SW480 (cell line): ENCODE measurements around the gene ADGRL3.
"Not testable (repeated sequence)": the region's sequence is repeated elsewhere in the genome, so short reads cannot be mapped to it uniquely, and the experiment has no call there.

ENCODE experiments used
- DNase-seq: peaks from one replicate; pipeline ENCODE4 v3.0.0-alpha.2; 2016; ENCODE audit warnings: low spot score

The ADGRL3 gene

DNA sequence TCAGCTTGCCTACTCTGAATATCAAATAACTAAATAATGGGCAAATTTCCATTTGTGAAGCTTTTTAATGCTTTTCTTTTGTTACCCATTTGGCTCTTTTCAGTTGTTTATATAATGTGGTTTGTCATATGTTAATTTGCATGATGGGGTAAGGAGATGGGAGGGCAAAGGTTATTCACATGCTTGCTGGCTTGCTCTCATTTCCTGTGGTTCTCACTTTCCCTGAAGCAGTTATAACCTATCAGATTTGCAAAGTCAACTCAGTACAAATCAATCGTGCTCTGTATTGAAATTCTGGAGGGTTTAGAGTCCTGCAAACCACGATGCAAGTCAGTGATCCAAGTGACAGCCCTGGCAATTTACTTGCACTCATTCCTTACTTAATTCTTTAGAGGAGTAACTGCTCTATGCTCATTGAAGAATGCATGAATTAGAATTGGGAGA is 711.2 kb downstream of the ADGRL3 start:
- DNase-seq: no peak

GRCh38 chr4:61913619-61914018 is 713.5 kb downstream of the ADGRL3 start:
- DNase-seq: no peak

- DNase-seq: no peak
Measured at GRCh38 chr4:61915501-61915900, 715.4 kb downstream of the ADGRL3 start.

GRCh38 chr4:61918507-61918906 is 718.4 kb downstream of the ADGRL3 start:
- DNase-seq: no peak

DNA sequence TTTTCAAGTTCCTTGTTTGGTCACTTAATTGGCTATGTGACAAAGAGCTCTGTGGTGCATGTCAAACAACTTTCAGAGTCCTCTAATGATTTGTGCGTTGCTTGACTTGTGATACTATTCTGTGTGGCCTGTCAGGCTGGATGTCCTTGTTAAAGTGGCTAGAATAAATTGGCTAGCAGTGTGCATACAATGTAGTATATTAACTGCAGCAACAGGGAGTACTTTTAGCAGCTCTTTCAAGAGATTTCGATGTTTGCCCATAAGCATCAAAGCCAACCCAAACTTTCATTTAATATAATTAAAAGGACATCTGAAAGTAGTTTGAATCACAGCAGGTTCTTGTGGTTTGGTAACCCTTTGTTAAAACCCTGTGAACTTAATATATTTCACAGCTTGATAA is 718.9 kb downstream of the ADGRL3 start:
- no peak for DNase-seq

- DNase-seq: no peak
Measured at GRCh38 chr4:61919561-61919960, 719.4 kb downstream of the ADGRL3 start.

DNA sequence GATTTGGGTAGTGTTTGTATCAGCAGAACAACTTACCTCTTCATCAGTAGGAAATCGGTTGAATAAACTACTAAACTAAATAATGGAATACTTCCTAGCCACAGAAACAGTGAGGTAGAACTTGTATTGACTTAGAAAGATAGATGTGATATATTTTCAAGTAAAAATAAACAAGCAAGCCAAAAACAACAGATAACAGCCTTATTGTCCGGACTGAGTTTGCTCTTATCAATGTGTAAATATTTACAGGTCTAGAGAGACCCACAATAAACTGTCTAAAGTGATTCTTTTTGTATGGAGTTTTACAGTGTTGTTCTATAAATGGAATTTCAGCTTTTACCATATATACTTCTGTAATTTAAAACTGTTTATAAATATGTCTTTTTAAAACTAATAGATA is 721.8 kb downstream of the ADGRL3 start:
- DNase-seq: no peak

DNA sequence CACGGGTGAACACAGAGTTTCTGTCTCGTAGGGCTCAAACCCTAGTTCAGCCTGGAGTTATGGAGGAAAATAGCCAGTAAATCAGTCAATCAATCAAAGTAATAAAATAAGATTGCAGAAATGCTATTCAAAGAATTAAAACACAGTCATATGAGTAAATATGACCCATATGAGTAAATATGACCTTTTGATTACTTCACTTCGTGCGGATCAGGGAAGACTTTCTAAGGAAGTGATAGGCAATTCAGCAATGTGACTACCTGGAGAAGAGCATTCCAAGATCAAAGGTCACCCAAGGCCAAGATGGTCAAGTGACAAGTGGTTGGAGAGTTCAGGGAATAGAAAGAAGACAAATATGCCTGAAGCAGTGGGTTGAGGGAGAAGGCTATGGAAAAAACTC is 722.6 kb downstream of the ADGRL3 start:
- DNase-seq: no peak

GRCh38 chr4:61923179-61923578 is 723.1 kb downstream of the ADGRL3 start:
- DNase-seq: no peak

DNA sequence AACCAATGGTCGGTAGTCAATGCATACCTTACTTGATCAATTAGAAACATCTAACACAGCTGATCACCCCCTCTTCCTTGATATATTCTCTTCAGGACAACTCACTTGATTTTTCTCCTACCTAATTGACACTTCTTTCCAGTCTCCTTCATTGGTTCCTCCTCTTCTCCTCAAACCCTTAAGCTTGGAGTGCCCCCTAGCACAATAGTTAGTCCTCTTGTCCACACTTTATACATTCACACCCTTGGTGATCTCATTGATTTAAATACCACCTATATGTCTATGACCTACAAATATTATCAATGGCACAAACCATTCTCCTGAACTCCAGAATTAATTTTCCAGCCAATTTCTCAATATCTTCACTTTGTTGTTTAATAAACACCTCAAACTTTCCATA is 724.0 kb downstream of the ADGRL3 start:
- DNase-seq: no peak

- no peak for DNase-seq
Measured at GRCh38 chr4:61933527-61933926, 733.4 kb downstream of the ADGRL3 start.

DNA sequence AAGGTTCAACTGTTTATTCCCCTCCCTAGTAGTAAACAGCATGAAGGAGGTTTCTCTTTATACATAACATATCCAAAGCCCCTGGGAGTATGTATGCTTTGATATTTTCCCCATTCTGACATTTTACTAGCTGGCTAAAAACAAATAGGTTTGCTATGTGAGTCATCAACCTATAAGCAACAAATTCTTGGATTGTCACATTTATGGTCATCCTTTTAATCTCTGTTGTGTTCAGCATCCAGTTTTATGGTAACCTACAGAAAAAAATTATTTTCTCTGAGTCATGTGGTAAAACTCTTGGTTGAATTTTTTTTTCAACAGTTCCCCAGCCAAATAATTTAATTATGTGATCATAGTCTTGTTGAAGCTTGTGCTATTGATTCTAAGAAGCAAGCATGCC is 734.1 kb downstream of the ADGRL3 start:
- DNase-seq: no peak

GRCh38 chr4:61938250-61938846 is 738.2 kb downstream of the ADGRL3 start:
- no peak for DNase-seq

DNA sequence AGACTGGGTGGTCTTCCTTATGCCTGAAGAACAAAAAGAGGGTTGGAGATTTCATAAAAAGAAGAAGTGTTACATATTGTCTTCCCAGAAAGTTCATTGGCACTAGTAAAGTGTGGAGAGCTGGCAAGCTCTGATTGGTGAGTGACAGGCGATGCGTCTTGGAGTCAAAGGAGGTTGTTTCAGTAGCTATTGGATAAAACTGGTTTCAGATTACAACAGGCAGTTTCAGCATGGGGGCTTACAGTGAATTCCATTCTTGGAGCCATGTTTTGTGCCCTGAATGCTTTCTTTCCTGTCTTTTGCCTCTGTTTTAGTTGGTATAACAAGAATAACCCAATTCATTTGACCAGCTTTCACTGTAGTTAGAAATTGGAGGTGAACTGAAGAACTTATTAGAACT is 750.5 kb downstream of the ADGRL3 start:
- no peak for DNase-seq

- DNase-seq: no peak
Measured at GRCh38 chr4:61953386-61953785, 753.3 kb downstream of the ADGRL3 start.

DNA sequence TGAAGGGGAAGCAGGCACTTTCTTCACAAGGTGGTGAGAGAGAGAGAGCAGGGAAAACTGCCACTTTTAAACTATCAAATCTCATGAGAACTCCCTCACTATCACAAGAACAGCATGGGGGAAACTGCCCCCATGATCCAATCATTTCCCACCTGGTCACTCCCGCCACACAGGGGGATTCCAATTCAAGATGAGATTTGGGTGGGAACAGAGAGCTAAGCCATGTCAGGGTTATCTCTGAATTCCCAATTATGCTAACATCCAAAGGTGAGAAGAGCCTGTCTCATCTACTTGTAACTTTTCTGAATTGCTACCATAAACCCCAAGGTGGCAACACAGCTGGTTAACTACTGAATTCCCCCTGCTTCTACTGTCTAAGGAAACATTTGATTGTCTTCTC is 758.5 kb downstream of the ADGRL3 start:
- DNase-seq: no peak

- no peak for DNase-seq
Measured at GRCh38 chr4:61959087-61959486, 759.0 kb downstream of the ADGRL3 start.

DNA sequence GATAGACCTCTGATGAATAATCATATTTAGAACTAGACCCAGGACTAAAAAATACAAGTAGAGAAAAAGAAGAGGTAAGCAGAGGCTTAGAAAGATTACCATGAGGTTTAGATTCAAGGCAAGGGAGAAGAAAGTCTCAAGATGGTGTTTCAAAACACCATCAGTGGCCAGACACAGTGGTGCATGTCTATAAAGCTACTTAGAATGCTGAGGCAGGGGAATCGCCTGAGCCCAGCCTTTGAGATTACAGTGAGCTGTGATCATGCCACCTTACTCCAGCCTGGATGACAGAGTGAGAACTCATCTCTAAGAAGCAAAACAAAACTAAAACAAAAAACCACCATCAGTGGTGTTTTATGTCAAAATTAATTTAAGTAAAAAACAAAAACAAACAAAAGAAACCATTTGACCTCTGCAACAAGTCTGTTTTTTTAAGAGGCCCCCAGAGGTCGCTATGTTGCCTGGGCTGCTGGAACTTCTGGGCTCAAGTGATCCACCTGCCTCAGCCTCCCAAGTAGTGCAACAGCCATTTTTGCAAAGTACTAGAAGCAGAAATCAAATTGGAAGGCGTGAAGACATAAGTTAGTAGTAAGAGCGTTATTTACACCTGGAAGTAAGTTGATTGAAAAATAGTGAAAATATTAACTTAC is 784.3 kb downstream of the ADGRL3 start:
- DNase-seq: no peak

GRCh38 chr4:61985426-61985825 is 785.3 kb downstream of the ADGRL3 start:
- no peak for DNase-seq

DNA sequence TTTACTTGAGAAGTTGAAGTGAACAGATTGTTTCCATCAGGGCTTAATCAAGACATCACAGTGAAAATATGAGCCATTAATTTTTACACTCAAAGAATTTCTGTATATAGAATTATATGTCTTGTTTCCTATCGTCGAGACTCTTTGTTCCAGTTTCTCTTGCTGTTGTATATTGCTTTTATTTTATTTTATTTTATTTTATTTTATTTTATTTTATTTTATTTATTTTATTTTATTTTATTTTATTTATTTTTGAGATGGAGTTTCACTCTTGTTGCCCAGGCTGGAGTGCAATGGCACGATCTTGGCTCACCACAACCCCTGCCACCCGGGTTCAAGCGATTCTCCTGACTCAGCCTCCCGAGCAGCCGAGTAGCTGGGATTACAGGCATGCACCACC is 786.8 kb downstream of the ADGRL3 start:
- DNase-seq: not testable (repeated sequence)

GRCh38 chr4:61992351-61992750 is 792.2 kb downstream of the ADGRL3 start:
- no peak for DNase-seq

- no peak for DNase-seq
Measured at GRCh38 chr4:61994036-61994435, 793.9 kb downstream of the ADGRL3 start.

DNA sequence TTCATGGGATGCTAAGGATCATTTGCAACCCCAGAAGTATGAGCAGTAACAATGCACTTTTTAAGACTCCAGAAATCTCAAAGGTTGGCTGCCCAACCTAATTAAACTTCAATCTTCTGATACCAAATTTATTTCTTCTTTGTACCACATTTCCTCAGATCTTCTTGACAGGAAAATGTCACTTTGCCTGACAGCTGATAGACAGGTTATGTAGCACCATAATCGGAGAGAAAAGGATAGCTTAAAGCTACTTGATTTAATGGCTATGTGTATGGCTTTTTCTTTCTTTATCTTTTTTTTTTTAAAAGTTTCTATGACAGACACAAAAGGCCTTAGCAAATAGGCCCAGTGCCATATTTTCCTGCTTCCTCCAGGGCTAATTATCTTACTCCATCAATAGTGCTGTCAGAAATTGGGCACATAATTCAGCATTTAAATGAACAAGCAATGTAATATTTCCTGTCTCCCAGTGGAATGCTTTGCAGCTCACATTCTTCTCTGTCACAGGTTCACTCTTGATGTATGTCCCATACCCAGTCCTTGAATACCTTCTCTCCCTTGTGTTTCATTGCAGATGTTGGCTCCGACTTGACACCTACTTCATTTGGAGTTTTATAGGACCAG is 795.7 kb downstream of the ADGRL3 start:
- no peak for DNase-seq

DNA sequence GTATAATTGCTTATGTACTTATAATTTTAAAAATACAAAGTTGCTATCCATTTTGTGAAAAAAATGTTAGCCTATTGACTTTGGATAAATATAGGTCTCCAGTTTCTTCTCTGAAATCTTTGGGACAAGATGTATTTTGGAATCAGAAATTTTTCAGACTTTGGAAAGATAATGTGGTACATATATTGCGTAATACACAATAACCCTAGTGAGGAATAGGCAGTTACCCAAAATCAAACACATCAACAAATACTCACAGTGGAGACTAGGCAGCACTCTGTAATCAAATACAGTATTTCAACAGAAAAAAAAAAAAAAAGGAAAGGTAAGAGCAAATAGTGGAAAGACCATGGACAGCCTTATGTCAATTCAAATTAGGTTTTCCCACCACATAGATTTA is 796.8 kb downstream of the ADGRL3 start:
- DNase-seq: no peak
